Activated T-cell treated with anti-CD3 and anti-CD28 coated beads for 4 hours (primary cell): ENCODE measurements around the gene DHX8.
"Not testable (repeated sequence)": the region's sequence is repeated elsewhere in the genome, so short reads cannot be mapped to it uniquely, and the experiment has no call there.

Source experiments
- DNase-seq: peaks from one replicate; pipeline ENCODE4 v3.0.0-alpha.2; 2020

DHX8 gene

DNA sequence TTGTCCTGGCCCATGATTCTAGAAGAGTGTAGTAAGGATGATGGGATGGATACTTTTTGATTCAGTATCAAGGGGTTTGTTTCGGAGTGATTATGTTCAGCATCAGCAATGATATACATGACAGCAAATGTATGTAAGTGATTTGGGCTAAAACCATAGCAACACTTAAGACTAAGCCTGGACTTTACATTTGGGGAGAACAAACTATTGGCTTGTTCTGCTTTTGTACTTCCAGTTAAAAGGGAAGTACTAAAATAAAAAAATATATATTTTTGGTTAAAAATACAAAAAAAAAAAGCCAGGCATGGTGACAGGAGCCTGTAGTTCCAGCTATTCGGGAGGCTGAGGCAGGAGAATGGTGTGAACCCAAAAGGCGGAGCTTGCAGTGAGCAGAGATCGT is 20.5 kb upstream of the DHX8 start:
- no peak for DNase-seq

DNA sequence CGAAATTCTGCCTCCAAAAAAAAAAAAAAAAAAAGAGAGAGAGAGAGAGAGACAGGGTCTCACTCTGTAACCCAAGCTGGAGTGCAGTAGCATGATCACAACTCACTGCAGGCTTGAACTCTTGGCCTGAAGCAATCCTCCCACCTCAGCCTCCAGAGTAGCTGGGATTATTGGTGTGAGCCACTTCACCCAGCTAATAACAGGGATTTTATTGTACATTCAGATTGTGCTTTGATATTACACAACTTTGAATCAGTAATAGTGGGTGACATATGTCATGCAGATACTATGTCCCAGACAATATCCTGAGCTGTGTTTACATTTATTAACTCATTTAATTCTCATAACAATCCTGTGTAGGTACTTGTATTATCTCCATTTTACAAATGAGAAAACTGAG is 19.7 kb upstream of the DHX8 start:
- no peak for DNase-seq

DNA sequence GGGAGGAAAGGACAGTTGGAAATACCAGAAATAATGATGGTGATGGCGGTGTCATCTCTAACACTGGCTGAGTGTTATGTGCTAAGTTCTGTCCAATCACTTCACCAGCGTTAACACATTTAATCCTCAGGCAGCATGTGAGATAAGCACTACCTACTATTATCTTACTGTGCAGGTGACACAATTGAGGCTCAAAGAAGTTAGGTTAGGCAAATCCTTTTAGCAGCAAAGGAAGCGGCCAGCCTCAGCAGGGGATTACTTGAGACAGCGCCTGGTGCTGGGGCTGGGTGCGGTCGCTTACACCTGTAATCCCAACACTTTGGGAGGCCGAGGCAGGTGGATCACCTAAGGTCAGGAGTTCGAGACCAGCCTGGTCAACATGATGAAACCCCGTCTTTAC is 18.7 kb upstream of the DHX8 start:
- no peak for DNase-seq

DNA sequence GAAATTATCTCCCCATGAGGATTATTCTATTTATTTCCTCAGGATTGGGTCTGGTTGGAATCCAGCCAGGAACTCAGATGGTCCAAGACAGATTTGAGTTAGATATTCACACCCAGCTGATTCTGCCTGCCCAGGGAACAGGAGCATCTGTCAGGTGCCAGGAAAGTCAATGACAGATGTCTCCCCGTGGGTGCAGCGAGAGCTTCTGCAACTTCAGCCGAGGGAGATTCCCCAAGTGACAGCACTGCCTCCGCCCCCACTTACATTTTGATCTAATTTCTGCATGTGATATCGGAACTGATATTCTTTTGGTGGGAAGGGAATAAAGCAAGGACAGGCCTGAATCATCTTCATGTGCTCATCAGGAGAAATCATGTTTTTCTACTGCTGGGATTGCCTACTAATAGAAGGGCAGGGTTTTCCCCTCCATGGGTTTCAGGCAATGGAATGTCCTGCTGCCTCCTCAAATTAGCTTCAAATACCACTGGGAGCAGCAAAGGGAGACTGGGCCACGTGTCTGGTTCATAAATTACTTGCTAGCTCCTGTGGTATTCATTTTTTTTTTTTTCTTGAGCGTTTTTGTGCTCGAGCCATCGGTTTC is 15.7 kb upstream of the DHX8 start:
- DNase-seq = no peak

DNA sequence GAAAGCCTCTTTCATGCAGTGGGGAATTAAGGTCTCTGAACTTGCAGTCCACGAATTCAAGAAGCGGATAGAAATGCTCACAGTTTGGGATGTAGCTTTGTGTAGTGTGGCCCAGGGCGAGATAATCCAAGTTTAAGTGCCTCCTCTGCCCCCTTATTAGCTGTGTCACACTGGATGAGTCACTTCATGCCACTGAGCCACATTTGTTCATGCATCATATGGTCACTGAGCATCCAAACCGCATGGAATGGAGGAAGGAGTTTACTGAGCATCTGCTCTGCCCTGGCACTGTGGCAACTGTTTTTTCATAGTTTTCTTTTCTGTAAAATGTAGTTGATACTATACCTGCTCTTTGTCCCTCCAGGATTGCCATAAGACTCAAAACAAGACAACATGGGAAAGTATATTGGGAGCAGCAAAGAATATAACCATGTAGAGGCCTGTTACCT is 15.1 kb upstream of the DHX8 start:
- no peak for DNase-seq

DNA sequence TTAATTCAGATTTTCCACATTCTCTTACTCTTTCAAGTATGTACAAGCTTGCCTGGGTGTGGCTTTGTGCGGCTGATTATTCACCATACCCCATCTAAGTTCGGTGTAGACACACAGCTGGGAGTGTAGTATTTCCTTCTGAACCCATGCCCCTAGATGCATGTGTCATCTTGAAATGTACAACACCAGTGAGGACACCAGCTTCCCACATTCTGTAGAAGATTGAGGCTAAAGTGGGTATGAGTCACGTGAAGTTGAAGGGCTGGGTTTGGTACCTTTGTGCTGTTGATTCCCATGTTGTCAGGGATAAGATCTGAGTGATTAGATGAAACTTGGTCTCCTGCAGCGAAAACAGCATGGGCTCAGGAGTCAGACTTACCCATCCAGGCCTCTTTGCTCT is 14.6 kb upstream of the DHX8 start:
- no peak for DNase-seq

DNA sequence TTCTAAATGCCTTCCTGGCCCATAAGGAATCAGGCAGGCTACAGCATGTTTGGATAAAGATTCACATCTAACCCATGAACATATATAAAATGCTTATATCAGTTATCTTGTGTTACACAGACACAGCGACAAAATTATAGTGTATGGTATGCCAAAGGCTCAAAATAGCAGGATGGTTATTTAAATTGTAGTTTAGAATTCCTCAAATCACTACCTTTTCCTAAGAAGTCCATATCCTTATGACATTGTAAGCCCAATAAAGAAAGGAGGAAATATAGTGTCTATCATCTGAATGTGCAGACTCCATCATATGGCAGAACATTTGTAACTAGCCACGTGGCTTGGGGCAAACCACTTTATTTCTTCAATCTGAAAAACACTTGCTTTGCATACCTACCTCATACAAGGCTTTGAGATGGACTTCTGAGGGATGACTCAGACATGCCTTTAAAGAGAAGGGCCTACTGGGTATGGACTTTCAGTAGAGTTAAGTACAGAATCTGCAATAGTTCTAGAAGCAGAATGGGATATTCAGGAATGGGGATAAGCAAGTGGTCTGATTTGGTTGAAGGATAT is 12.1 kb upstream of the DHX8 start:
- no peak for DNase-seq

DNA sequence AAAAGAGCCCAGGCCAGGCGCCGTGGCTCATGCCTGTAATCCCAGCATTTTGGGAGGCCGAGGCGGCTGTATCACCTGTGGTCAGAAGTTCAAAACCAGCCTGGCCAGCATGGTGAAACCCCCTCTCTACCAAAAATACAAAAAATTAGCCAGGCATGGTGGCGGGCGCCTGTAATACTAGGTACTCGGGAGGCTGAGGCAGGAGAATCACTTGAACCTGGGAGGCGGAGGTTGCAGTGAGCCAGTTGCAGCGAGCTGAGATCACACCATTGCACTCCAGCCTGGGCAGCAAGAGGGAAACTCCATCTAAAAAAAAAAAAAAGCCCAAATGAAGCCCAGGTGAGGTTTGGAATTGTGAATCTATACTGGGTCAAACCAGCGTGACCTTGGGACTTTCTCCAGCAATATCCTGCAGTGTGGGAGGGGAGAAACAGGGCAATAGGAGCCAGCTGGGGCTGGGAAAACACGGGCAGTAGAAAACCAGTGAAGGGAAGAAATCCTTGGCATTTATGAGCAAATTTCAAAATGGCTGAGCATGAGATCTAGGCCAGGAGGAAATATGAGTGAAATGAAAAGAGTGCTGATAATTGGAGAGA is 8.2 kb upstream of the DHX8 start:
- no peak for DNase-seq

DNA sequence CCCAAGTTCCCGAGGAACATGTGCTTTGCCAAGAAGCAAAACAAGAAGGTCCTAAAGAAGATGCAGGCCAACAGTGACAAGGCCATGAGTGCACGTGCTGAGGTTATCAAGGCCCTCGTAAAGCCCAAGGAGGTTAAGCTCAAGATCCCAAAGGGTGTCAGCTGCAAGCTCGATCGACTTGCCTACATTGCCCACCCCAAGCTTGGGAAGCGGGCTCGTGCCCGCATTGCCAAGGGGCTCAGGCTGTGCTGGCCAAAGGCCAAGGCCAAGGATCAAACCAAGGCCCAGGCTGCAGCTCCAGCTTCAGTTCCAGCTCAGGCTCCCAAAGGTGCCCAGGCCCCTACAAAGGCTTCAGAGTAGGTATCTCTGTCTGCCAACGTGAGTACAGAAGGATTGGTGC is 7.5 kb upstream of the DHX8 start:
- not testable (repeated sequence) for DNase-seq

DNA sequence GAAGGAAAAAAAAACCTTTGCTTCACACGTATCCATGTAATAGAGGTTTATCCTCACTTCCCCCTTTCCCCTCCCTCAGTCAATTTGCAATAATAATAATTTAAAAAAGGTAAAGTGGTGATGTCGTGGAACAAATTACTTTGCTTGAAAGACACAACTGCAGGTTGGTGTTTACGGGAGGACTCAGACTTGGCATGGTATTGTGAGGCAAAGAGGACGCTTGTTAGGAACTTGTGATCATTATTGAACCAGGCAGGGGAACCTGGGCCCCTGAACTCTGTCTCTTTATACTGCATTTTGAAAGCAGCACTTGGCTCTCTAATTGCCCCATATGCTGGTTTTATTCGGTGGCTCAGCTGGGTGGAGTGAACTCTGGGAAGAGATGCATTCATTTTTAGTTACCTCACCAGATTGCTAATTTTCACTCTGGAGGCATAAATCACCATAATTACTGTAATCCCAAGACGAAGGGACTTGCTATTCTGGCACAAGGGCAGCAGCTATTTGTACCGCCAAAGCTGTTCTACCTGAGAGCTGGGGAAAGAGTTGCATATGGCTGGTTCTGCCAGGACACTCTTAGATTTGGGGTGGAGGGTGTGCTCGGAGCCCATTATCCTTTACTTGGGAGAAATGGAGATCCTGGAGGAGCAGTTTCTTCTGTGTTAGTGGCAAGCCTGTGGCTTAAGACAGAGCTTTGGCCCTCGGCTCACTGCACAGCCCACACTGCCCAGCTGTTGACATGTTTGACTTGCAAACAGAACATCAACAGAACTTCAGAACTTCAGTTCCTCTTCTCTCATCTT is 5.7 kb upstream of the DHX8 start:
- no peak for DNase-seq

DNA sequence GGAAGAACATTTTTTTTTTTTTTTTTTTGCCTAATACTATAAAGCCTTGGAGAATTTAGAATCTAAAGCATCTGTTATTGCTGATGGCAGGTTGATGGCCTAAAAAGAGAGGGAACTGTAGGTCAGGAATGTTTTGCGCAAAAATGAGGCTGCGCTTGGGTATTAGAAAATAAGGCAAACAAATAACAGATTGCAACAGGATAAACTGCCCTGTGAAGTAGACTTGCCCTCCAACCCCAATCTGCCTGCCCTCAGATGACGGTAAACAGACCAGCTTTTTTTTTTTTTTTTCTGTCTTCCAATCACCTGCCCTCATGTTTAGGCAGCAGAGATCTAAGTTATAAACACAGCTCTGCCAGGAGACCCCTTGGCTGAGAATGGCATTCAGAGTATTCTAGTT is 3.8 kb upstream of the DHX8 start:
- DNase-seq = no peak

DNA sequence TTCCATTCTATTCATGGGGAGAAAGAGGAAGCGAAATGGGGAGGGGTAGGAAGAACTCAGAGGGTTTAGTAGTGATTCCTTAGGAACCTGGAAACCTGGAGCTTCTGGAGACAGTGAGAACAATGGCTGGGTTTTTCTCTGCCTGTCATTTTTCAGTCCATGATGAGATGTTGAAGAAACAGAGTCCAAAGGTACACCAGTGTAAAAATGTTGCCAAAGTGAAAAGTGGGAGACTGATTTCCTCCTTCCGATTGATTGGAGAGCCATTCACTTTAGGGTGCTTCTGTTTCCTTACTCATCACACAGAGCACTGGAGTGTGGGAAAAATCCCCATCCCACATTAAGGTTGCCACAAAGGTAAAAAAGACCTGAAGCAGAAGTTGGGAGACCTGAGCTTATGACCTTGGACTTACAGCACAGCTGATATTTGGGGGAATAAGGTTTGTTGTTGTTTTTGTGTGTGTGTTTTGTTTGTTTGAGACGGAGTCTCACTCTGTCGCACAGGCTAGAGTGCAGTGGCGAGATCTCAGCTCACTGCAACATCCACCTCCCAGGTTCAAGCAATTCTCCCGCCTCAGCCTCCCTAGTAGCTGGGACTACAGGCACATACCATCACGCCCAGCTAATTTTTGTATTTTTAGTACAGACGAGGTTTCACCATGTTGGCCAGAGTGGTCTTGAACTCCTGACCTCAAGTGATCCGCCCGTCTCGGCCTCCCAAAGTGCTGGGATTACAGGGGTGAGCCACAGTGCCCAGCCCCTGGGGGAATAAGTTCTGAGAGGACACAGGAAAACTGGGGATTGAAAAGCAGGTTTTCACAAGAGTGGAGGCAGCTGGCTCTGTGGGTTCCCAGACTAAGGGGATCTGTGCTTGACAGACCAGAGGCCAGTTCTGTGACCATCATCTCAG is 1.4 kb upstream of the DHX8 start:
- DNase-seq = no peak

DNA sequence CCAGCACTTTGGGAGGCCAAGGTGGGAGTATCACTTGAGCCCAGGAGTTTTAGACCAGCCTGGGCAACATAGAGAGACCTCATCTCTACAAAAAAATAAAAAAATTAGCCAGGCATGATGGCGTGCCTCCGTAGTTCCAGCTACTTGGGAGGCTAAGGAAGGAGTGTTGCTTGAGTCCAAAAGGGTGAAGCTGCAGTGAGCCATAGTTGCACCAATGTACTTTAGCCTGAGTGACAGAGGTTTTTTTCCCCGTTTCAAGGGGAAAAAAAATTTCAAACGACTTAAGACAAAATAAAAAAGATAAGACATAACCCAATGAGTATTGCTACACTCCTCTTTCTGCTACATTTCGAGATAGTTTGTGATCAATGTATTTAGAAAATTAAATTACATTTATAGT is 6.8 kb downstream of the DHX8 start:
- no peak for DNase-seq

DNA sequence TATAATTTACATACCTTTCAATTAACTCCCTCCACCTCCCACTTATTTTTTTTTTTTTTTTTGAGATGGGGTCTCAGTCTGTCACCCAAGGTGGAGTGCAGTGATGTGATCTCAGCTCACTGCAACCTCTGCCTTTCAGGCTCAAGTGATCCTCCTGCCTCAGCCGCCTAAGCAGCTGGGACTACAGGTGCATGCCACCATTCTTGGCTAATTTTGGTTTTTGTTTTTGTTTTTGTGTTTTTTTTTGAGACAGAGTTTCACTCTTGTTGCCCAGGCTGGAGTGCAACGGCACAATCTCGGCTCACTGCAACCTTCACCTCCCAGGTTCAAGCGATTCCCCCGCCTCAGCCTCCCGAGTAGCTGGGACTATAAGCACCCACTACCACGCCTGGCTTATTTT is 25.7 kb downstream of the DHX8 start:
- not testable (repeated sequence) for DNase-seq

DNA sequence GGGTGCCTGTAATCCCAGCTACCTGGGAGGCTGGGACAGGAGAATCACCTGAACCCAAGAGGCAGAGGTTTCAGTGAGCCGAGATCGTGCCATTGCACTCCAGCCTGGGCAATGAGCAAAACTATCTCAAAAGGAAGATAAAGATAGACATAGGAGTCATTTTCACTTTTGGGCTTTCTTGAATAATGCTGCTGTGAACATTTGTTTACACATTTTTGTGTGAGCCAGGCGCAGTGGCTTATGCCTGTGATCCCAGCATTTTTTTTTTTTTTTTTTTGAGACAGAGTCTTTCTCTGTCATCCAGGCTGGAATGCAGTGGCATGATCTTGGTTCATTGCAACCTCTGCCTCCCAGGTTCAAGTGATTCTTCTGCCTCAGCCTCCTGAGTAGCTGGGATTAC is 27.4 kb downstream of the DHX8 start:
- DNase-seq = not testable (repeated sequence)

DNA sequence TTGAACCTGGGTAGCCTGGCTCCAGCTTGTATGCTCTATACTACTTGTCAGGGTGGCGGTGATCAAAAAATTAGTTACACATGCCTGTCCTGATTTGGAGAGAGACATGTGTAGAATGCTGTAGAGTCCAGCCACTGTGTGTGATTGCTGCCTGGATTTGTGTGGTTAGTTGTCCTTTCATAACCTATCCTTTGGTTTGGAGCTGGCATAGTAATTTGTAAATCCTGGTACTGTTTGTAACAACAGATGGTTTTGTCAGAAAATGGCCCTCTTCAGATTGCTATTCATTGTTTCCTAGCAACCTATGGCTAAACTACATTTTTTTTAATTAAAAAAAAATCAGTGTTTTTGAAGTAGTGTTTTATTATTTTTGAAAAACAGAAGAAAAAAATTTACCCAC is 31.9 kb downstream of the DHX8 start:
- DNase-seq = no peak

DNA sequence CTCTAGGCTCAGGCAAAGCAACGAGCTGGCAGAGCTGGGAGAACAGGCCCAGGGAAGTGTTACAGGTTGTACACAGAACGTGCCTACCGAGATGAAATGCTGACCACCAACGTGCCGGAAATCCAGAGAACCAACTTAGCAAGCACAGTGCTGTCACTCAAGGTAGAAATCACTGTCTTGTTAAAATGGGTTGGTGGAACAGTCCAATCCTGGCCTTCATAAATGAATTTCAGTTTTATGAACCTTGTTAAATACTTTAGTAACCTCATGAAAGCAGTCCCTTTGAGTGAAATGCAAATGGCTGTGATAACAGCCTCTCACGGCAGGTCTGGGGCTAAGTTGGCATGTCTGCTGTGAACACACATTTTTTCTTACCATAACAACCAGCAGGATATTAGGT is 33.4 kb downstream of the DHX8 start:
- DNase-seq = no peak

DNA sequence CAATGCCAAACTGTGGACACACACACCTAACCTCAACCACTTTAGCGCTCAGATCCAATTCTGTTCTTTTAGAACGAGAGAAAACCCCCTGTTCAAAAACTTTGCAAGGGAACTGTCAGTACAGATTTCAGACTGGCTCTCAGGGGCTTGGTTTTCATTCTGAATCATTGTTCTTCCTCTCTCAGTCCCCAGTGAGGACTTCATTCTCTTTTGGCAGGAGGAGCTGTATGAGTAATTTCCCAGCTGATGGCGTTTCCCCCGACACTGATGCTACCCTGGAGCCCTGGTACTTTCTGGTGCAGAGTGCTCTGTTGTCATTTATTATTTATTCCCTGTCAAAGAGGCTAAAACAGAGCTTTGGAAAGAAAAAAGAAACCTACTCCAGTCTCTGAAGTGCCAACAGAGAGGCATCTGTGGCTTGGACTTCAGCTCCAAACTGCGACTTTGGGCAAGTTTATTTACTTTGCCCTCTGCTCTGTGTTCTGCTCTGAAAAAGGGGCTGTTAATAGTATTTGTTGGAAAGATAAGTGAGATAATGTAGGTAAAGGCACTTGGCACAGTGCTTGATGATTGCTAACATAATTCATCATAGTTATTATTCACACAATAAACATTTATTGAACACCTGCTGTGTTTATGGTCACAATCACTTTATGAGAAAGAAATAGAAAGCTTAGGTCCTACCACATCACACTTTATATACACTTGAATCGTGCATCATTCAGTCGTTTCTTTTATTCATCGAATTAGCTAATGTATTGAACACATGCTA is 34.0 kb downstream of the DHX8 start:
- no peak for DNase-seq

DNA sequence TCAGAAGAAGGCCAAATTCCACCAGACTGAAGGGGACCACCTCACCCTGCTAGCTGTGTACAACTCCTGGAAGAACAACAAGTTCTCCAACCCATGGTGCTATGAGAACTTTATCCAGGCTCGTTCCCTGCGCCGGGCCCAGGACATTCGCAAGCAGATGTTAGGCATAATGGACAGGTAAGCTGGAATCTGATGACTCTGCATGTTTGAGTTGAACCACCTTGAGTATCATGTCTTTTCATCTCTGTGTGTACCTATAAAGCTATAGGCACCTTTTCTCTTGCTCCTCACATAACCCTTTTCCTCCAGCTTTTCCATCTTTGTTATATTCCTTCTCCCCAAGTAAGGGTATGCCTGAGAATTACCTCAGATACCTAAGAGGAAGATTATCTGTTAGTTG is 37.6 kb downstream of the DHX8 start:
- DNase-seq = no peak

DNA sequence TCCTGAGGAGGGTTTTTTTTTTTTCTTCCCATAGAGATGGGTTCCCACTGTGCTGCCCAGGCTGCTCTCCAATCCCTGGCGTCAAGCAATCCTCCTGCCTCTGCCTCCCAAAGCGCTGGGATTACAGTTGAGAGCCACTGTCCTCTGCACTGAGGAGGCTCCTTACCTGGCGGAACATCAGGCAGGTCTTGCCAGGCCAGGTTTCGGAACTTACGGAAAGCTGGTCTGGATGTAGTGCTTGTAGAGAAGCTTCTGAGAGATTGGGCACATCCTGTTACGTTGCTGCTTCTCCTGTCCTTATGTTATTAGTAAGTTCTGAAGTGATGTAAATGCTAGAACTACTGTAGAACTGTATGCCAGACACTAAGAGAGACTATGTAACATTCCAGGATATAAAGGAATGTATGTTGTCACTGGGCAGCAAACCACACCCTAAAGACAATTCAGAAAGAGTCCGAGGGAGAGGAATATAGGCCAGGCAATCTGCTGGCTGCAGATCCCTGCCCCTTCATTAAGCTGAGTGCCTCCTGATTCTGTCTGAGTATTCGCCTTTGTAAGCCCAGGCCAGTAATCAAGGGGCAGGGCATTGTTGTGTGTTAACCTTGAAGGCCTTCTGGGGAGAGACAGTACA is 41.3 kb downstream of the DHX8 start:
- DNase-seq = no peak

DNA sequence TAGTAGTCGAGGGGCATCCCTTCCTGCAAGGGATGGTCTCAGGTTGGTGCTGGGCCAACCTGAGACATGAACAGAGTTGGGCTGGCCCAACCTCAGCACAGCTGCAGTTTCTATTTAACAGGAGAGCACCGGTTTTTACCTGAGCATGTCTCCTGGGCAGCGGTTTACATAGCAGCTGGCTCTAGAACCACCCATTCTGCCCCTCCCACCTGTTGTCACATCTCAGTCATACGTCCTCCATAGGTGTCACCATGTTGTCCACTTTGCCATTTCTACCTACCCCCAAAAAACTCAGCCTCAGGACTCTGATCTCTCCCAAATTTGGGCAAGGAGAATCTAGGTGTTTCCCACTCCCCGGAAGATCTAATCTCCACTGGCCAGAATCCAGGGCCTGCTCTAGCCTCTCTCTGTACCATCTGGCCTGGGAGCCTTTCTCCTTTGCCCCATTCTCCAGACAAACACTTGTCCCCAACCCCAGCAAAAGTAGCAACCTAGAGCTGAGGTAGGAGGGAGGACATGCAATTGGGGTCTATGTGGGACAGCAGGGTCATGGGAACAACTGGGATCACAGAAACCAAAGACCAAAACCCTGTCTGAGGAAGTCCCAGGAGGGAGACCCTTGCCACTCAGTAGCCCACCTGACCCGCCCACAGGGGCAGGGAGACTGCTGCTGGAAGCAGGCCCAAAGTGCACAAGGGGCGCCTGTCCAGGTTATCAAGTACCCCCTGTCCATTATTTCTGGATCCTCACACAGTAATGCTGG is 43.3 kb downstream of the DHX8 start:
- no peak for DNase-seq
